Measurements from ENCODE around the gene PCYT2.

Gene PCYT2

GRCh38 chr17:81867170-81867990 lies 43.8 kb downstream of the PCYT2 start:
- peak in 2 of 42 donors; percentile 13 to 17 for DNase-seq
- intact Hi-C loops (cut with DNase I), result no loop called here

DNA sequence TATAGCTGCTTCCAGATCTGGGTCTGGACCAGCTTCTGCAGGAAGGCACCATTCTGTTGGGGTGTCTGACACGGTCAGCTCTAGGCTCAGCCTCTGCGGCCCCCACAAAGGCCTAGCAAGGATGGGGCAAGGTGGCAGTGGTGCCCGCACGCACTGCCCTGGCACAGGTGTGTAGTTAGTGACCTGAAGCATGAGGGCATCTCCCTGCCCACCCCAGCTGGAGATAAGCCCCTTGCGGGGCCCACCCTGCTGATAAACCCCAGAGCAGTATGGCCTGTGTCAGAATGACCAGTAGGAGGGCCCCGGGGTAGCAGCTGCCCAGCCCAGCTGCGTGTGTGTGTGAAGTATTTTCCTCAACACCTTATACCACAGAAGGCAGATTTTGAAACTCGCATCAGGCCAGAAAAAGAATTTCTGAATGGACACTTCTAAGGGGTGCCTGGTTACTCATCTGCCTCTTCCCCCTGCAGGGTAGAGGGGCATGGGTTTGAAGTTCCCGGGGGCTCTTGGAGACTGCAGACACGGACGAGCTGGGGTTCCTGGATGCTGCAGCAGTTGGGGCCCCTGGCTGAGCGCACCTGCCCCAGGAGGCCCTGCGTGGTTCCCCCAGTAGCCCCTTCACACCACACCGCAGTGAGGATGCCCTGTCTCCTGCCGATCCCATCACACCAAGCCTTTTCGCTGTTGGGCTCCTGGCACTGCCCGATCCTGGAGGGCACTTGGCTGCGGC lies 44.6 kb downstream of the PCYT2 start:
- DNase-seq, result no peak
- intact Hi-C loops (cut with DNase I), result no loop called here

DNA sequence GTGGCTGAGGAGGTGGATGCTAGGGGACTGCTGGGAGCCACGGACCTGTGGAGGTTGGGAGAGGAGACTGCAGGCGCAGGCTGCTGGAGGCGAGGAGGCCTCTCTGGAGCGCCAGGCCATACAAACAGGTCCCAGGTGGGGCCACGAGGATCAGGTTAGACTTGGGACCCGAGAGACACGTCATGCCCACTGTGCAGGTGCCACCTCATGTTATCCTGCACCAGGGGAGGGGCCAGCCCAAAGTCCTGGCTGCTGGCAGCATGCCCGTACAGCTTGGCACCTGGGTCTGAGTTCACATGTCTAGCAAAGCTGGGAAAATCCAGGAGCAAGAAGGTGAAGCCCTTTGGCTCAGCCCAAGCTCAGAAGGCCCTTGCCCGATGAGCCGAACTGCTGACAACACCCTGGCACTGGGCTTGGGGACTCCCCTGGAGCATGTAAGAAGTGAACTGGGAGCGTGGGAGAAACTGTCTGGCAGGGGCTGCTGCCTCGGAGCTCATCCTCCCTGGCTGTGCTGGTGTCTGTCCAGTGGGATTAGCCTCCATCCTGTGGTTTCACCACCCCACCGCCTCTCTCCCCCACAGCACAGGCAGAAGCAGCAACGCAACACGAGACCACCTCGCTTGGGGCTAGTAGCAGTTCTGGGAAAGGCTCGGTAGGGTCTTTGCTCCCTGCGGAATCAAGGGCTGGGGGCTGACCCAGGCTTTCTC lies 45.3 kb downstream of the PCYT2 start:
- no peak for DNase-seq

GRCh38 chr17:81865358-81865732 lies 45.9 kb downstream of the PCYT2 start:
- DNase-seq, result no peak
- intact Hi-C loops (cut with DNase I), result no loop called here

More for the DNA sequence above, 45.3 kb downstream of the PCYT2 start:
- intact Hi-C loops (cut with DNase I), result no loop called here

DNA sequence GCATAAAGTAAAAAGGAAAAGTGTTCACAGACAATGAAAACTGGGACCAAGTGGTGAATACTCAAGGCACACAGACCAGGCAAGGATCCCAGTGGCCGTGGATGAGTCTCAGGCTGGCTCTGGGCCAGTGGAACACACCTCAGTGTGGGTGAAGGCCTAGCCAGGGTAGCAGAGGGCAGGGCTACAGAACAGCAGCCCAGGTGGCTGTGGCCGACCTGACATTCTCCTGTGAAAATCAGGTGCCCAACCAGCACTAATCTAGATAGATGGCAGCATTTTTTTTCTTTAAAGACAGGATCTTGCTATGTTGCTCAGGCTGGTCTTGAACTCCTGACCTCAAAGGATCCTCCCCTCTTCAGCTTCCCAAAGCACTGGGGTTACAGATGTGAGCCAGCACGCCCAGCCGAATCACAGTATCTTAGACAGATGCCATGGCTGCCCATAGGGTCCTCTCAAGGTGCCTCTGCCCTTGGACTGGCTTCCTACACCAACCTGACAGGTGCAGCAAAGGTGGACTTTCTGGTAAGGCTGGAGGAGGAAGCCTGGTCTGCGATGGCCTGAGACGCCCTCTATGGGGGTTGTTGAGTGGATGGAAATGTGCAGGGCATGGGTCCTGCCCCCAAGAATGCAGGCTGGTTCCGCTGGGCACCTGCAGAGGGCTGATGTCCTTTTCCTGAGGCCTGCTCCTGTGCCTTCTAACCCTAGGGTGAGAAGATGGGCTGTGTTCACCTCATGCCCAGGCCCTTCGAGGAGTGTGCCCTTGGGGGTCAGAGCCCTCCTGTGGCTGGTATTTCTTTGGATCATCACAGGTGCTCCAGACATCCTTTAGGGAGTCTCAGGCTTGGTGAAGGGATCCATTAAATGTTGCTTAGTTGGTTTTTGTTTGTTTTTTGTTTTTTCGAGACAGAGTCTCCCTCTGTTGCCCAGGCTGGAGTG lies 47.1 kb downstream of the PCYT2 start:
- DNase-seq, result no peak
- intact Hi-C loops (cut with DNase I), result no loop called here

- DNase-seq, result no peak
- intact Hi-C loops (cut with DNase I), result no loop called here
Measured at GRCh38 chr17:81863123-81863675, 48.0 kb downstream of the PCYT2 start.

- peak; percentile 97 to 100 (median 100) for DNase-seq
- intact Hi-C loops (cut with DNase I), result no loop called here
Measured at GRCh38 chr17:81860756-81861568, 50.2 kb downstream of the PCYT2 start.

GRCh38 chr17:81859906-81860755 lies 51.1 kb downstream of the PCYT2 start, which contains the start of gene P4HB:
P4HB (minus strand) TSS chr17:81860535; CDS start chr17:81860471, 64 bp downstream.
- intact Hi-C loops (cut with DNase I), result loop anchor here (2.0 kb wide), 1 partner anchor 23 kb away; no protein-coding TSS in a partner anchor
- DNase-seq, result peak in 1 of 42 donors; percentile 14

GRCh38 chr17:81858967-81859905 lies 52.0 kb downstream of the PCYT2 start:
- no peak for DNase-seq
- intact Hi-C loops (cut with DNase I), result loop anchor here (2.0 kb wide), 1 partner anchor 22 kb away; no protein-coding TSS in a partner anchor

GRCh38 chr17:81858170-81858966 lies 52.8 kb downstream of the PCYT2 start:
- intact Hi-C loops (cut with DNase I), result loop anchor here (2.0 kb wide), 1 partner anchor 22 kb away; no protein-coding TSS in a partner anchor
- DNase-seq, result no peak

DNA sequence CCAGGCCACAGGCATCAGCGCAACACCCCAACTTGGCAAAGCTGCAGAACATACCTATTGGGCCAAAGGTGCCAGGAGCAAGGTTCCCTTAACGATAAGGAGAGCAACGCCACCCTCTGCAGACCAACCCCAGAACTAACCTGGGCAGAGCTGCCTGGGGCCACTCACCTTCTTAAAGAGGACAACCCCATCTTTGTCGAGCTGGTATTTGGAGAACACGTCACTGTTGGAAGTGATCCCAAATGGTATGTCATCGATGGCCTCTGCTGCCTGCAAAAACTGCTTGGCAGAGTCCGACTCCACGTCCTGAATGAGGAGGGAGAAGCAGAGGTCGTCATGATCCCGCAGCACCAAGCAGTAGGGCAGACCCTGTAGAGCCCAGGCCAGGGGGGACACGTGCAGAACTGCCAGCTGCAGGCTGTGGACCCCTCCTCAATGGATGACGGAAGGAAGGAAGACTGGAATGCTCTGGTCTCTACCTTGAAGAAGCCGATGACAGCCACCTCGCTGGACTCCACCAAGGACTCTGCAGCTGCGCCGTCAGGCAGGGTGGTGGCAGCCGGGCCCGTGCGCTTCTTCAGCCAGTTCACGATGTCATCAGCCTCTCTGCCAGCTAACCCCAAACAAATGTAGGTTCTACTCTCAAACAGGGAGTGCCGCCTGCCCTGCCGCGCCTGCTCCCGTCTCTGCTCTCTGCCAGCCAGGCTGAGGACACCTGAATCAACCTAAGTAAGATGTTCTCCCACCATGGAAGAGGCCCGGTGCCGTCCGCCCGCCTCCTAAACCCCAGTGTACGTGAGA lies 56.0 kb downstream of the PCYT2 start:
- no peak for DNase-seq
- intact Hi-C loops (cut with DNase I), result no loop called here

GRCh38 chr17:81852237-81852636 lies 59.0 kb downstream of the PCYT2 start:
- no peak for DNase-seq
- intact Hi-C loops (cut with DNase I), result no loop called here

GRCh38 chr17:81851423-81851822 lies 59.8 kb downstream of the PCYT2 start:
- intact Hi-C loops (cut with DNase I), result no loop called here
- no peak for DNase-seq
